Esophagus squamous epithelium (tissue), 4 donors: ENCODE measurements around the gene TMPRSS11F.

Source experiments
- CTCF ChIP-seq, 6 experiments: fragments of 450-650 bp in 4 of 6; fragments of 200-600 bp in 2 of 6; sonication (generic) in 2 of 6; IDR thresholded peaks; one replicate each; pipeline ENCODE4 v1.5.1; 2016 to 2019; ENCODE audit warnings: antibody characterized with exemption in 6 of 6, mild to moderate bottlenecking in 4 of 6, moderate library complexity in 4 of 6
- POLR2A ChIP-seq, 4 donors: fragments of 450-650 bp; IDR thresholded peaks; one replicate each; pipeline ENCODE4 v1.6.1; 2017; ENCODE audit warnings: antibody characterized with exemption in 4 of 4, mild to moderate bottlenecking in 4 of 4, moderate library complexity in 3 of 4

- TF ChIP-seq CTCF (IDR thresholded peaks at IDR 0.05), result peak in 1 of 6 experiments; percentile 63
- TF ChIP-seq POLR2A (IDR thresholded peaks at IDR 0.05), result no peak
Observed at GRCh38 chr4:68079928-68080327, 49.7 kb downstream of the TMPRSS11F start.
